Measurements from ENCODE around the gene LY6G5B.

LY6G5B gene

GRCh38 chr6:31669676-31670075 is at the start of gene LY6G5B:
Gene LY6G5B (plus strand): TSS chr6:31669976. CDS start chr6:31670951, 975 bp downstream.
- DNase-seq = no peak

GRCh38 chr6:31620586-31621319 is 49.0 kb upstream of the LY6G5B start, which contains the start of gene PRRC2A:
Gene PRRC2A (plus strand): TSS chr6:31620715. CDS start chr6:31622790, 2,075 bp downstream.
- DNase-seq = peak; percentile 79 to 85

- no peak for DNase-seq
Measured at GRCh38 chr6:31621320-31621939, 48.3 kb upstream of the LY6G5B start.

- no peak for DNase-seq
Measured at GRCh38 chr6:31621991-31622390, 47.8 kb upstream of the LY6G5B start.

- DNase-seq = no peak
Measured at GRCh38 chr6:31622684-31623091, 47.1 kb upstream of the LY6G5B start.

- DNase-seq = no peak
Measured at GRCh38 chr6:31624070-31624469, 45.7 kb upstream of the LY6G5B start.

GRCh38 chr6:31626952-31627351 is 42.8 kb upstream of the LY6G5B start:
- DNase-seq = no peak

- DNase-seq = no peak
Measured at GRCh38 chr6:31627690-31628287, 42.0 kb upstream of the LY6G5B start.

GRCh38 chr6:31629014-31629413 is 40.8 kb upstream of the LY6G5B start:
- DNase-seq = no peak

- no peak for DNase-seq
Measured at GRCh38 chr6:31630177-31630934, 39.4 kb upstream of the LY6G5B start.

- no peak for DNase-seq
Measured at GRCh38 chr6:31631209-31631608, 38.6 kb upstream of the LY6G5B start.

GRCh38 chr6:31631681-31632278 is 38.0 kb upstream of the LY6G5B start:
- DNase-seq = no peak

GRCh38 chr6:31632279-31632946 is 37.4 kb upstream of the LY6G5B start:
- no peak for DNase-seq

GRCh38 chr6:31633447-31633846 is 36.3 kb upstream of the LY6G5B start:
- no peak for DNase-seq

GRCh38 chr6:31634131-31634530 is 35.6 kb upstream of the LY6G5B start:
- no peak for DNase-seq

- no peak for DNase-seq
Measured at GRCh38 chr6:31634969-31635575, 34.7 kb upstream of the LY6G5B start.

- no peak for DNase-seq
Measured at GRCh38 chr6:31636698-31637596, 32.8 kb upstream of the LY6G5B start.

GRCh38 chr6:31639043-31639442 is 30.7 kb upstream of the LY6G5B start:
- no peak for DNase-seq

GRCh38 chr6:31639449-31639861 is 30.3 kb upstream of the LY6G5B start:
- DNase-seq = peak; percentile 53 to 63

GRCh38 chr6:31640612-31641011 is 29.2 kb upstream of the LY6G5B start:
- no peak for DNase-seq

- no peak for DNase-seq
Measured at GRCh38 chr6:31641370-31641769, 28.4 kb upstream of the LY6G5B start.
